ENCODE results near the gene TCF25. TPM values are rescaled to one million over a fixed set of nuclear protein-coding genes. Genes with fewer than 3 reads are reported as not detected.
"Not testable (repeated sequence)": the region's sequence is repeated elsewhere in the genome, so short reads cannot be mapped to it uniquely, and the experiment has no call there.

The TCF25 gene
- total RNA-seq, 4 donors from 2014 or later = 132 to 197 (median 147) TPM

DNA sequence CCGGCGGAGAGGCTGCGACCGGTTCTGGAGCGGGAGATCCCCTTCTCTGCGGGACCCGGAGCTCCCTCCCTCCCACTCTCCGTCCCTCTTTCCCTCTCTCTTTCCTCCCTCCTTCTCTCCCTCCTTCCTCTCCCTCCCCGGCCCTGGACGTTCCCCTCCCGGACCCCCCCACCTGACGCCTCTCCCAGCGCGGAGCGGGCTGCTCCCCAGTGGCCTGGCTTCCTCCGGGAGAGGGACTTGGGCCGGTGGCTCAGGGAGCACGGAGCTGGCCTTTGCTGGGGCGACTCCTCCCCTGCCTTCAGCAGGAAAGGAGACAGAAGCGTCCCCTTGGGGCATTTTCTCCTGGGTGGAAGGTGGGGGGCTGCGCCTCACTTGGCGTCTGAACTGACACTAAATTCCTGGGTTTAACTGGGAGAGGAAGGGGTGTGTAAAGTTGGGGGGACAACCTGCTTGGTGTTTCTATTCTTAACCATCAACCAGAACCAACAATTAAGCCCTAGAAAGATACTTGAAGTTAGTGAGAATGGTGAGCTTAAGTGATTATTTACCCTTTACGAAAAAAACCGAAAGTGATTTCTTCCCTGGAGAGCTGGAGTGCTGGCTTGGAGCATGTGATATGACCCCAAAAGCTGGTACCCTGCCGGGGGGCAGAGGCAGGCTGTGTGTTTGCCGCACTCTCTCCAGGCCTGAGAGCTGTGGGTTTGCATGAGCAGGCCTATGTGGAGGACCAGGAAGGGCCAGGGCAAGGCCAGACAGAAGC is 44.3 kb upstream of the TCF25 start:
- WGBS, 2 donors = 14 to 17% methylated on average over 24 to 26 of the region's 26 CpGs
- no peak overlapping the region for H3K4me3 ChIP-seq (ENCODE audit: low read depth, poor library complexity, severe bottlenecking)
- no peak for DNase-seq (ENCODE audit: low spot score in 2 of 2)
- TF ChIP-seq, protein P1, sequence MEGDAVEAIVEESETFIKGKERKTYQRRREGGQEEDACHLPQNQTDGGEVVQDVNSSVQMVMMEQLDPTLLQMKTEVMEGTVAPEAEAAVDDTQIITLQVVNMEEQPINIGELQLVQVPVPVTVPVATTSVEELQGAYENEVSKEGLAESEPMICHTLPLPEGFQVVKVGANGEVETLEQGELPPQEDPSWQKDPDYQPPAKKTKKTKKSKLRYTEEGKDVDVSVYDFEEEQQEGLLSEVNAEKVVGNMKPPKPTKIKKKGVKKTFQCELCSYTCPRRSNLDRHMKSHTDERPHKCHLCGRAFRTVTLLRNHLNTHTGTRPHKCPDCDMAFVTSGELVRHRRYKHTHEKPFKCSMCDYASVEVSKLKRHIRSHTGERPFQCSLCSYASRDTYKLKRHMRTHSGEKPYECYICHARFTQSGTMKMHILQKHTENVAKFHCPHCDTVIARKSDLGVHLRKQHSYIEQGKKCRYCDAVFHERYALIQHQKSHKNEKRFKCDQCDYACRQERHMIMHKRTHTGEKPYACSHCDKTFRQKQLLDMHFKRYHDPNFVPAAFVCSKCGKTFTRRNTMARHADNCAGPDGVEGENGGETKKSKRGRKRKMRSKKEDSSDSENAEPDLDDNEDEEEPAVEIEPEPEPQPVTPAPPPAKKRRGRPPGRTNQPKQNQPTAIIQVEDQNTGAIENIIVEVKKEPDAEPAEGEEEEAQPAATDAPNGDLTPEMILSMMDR (IDR thresholded peaks at IDR 0.05) = no peak
- TF ChIP-seq POLR2A (IDR thresholded peaks at IDR 0.05) = no peak
- intact Hi-C loops (cut with DNase I; ENCODE audit: low total_unique reads) = no loop called here

DNA sequence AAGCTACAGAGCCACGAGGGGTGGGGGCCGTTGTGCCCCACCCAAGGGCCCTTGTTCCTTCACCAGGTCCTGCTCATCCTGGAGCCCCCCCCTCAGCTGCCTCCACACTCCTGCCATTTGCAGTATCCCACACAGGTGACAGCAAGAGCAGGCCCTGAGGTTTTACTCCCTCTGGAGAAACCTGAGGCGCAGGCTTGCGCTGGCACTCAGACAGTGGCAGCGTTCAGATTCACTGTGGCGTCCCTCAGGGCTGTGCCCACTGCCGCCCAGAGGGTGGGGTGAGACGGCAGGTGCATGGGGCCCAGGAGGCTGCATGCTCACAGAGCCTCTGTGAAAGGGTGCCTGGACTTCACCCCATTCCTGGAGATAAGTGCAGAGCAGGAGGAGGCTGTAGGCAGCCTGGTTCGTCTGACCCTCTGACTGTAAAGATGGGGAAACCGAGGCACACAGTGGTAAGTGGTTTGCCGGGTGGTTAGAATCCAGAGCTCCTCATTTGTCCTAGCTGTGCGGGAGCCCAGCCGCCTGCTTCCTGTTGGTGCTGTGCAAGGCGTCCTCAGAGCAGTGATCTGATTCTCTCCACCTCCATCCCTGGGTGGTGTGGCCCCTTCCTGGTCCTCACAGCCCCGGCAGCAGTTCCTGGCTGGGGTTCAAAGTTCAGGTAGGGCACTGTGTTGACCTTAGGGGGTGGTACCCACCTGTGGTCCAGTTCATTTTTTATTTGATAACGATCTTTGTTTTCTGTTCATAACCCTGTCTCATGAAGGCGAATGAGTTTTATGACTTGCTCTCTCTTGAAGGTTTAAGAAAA is 43.6 kb upstream of the TCF25 start:
- 72 to 75% methylated on average over 12 to 13 of the region's 17 CpGs for WGBS, 2 donors
- no peak for DNase-seq (ENCODE audit: low spot score in 2 of 2)
- TF ChIP-seq, protein P1 (IDR thresholded peaks at IDR 0.05) = no peak
- TF ChIP-seq POLR2A (IDR thresholded peaks at IDR 0.05) = no peak
- no peak overlapping the region for H3K4me3 ChIP-seq (ENCODE audit: low read depth, poor library complexity, severe bottlenecking)
- intact Hi-C loops (cut with DNase I; ENCODE audit: low total_unique reads) = no loop called here

DNA sequence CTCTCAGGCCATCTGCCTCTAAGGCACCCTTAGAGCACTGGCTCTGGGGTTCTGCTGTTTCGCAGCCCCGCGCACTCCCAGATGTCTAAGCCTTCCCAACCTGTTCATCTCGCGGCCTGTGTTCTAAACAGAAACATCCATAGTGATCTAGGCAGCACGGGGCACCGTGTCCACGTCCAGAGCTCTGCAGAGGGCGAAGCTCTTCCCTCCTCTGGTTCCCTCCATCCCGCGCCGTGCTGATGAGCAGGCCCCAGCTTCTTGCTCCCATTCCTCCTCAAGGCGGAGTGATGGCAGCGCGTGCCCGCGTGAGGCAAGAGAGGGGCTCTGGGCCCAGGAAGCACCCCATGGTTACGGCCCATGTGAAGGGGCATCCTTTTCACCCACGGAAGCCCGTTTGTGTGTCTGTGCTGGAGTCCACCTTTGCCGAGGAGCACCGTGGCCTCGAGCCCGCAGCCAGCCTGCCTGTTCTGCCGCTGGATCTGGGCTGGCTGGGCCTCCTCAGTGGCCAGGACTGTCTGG is 41.5 kb upstream of the TCF25 start:
- DNase-seq (ENCODE audit: low spot score in 2 of 2) = no peak
- 93% methylated on average over 23 to 25 of the region's 25 CpGs for WGBS, 2 donors
- TF ChIP-seq, protein P1 (IDR thresholded peaks at IDR 0.05) = no peak
- no peak for TF ChIP-seq POLR2A (IDR thresholded peaks at IDR 0.05)
- intact Hi-C loops (cut with DNase I; ENCODE audit: low total_unique reads) = no loop called here
- H3K4me3 ChIP-seq (ENCODE audit: low read depth, poor library complexity, severe bottlenecking) = no peak overlapping the region

DNA sequence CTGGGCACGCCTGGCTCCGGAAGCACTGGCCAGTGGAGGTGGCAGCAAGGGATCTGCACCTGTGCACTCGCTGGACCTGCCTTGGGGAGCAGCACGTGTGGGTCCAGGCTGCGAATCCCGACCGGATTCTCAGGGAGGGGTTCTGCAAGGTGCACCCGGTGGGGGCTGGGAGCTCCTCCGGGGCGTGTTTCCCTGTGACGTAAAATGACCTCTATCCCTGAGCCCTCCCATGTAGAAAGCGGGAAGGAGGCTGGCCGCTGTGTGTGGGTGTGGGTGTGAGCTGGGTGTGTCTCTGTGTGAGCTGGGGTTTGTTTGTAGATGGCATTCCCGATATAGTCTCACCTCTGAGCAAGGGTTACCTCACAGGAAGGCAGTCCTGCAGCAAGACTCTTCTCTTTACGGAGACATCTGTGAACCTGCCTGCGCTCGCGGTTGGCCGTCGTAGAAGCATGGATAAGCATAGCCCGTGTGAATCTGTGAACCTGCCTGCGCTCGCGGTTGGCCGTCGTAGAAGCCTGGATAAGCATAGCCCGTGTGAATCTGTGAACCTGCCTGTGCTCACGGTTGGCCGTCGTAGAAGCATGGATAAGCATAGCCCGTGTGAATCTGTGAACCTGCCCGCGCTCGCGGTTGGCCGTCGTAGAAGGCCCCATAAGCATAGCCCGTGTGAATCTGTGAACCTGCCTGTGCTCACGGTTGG is 39.6 kb upstream of the TCF25 start:
- intact Hi-C loops (cut with DNase I; ENCODE audit: low total_unique reads); DNase-seq (ENCODE audit: low spot score in 2 of 2); H3K4me3 ChIP-seq (ENCODE audit: low read depth, poor library complexity, severe bottlenecking): not testable (repeated sequence)
- 88 to 94% methylated on average over 39 of the region's 39 CpGs for WGBS, 2 donors

DNA sequence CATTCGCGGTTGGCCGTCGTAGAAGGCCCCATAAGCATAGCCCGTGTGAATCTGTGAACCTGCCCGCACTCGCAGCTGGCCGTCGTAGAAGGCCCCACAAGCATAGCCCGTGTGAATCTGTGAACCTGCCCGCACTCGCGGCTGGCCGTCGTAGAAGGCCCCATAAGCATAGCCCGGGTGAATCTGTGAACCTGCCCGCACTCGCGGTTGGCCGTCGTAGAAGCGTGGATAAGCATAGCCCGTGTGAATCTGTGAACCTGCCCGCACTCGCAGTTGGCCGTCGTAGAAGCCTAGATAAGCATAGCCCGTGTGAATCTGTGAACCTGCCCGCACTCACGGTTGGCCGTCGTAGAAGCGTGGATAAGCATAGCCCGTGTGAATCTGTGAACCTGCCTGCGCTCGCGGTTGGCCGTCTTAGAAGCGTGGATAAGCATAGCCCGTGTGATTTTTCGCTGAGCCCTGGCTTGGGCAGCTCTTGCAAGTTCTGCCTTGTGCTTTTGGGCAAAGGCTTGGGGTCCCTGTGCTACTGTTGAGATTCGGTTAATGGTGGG is 38.5 kb upstream of the TCF25 start:
- 97 to 98% methylated on average over 42 of the region's 42 CpGs for WGBS, 2 donors
- intact Hi-C loops (cut with DNase I; ENCODE audit: low total_unique reads); DNase-seq (ENCODE audit: low spot score in 2 of 2); H3K4me3 ChIP-seq (ENCODE audit: low read depth, poor library complexity, severe bottlenecking): not testable (repeated sequence)

DNA sequence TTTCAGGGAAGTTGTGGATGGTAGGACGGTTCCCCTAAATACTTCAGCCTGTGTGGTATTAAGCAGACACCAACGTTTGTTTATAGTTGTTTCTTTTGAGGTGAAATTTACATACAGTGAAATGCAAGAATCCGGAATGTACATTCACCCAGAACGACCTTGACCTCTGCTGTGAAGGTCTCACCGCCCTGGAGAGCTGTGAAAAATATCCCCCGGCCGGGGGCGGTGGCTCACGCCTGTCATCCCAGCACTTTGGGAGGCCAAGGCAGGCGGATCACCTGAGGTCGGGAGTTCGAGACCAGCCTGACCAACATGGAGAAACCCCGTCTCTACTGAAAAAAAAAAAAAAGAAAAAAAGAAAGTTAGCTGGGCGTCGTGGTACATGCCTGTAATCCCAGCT is 36.9 kb upstream of the TCF25 start:
- DNase-seq (ENCODE audit: low spot score in 2 of 2); intact Hi-C loops (cut with DNase I; ENCODE audit: low total_unique reads); H3K4me3 ChIP-seq (ENCODE audit: low read depth, poor library complexity, severe bottlenecking): not testable (repeated sequence)
- 86 to 87% methylated on average over 15 of the region's 15 CpGs for WGBS, 2 donors
